ENCODE results near the gene SEMA6B.

Gene SEMA6B

GRCh38 chr19:4591320-4591719 is 31.8 kb upstream of the SEMA6B start:
- H3K4me1 ChIP-seq (ENCODE audit: control insufficient read depth in 1 of 2, insufficient read depth in 1 of 2, low read depth in 1 of 2, low read length in 1 of 2): no peaks in the 10 kb centered on the region
- no peak for TF ChIP-seq CTCF (IDR thresholded peaks at IDR 0.05)
- no peaks in the 10 kb centered on the region for H3K9me3 ChIP-seq
- H3K27me3 ChIP-seq: peaks cover 85% of the 10 kb centered on the region
- H3K36me3 ChIP-seq: no peaks in the 10 kb centered on the region
- H3K27ac ChIP-seq: no peak overlapping the region
- no peak overlapping the region for H3K4me3 ChIP-seq (ENCODE audit: low read depth in 1 of 2, low read length in 1 of 2)

GRCh38 chr19:4590559-4590958 is 31.1 kb upstream of the SEMA6B start:
- Histone ChIP-seq H3K36me3 (no peaks in the 10 kb centered on the region), H3K27ac (no peak overlapping the region), H3K27me3 (peaks cover 85% of the 10 kb centered on the region), H3K4me3 (ENCODE audit: low read depth in 1 of 2, low read length in 1 of 2) (no peak overlapping the region), H3K9me3 (no peaks in the 10 kb centered on the region), H3K4me1 (ENCODE audit: control insufficient read depth in 1 of 2, insufficient read depth in 1 of 2, low read depth in 1 of 2, low read length in 1 of 2) (no peaks in the 10 kb centered on the region)
- TF ChIP-seq CTCF (IDR thresholded peaks at IDR 0.05): no peak

- no peak overlapping the region for H3K4me3 ChIP-seq (ENCODE audit: low read depth in 1 of 2, low read length in 1 of 2)
- peaks cover 85% of the 10 kb centered on the region for H3K27me3 ChIP-seq
- no peaks in the 10 kb centered on the region for H3K36me3 ChIP-seq
- no peak for TF ChIP-seq CTCF (IDR thresholded peaks at IDR 0.05)
- H3K27ac ChIP-seq: no peak overlapping the region
- no peaks in the 10 kb centered on the region for H3K9me3 ChIP-seq
- no peaks in the 10 kb centered on the region for H3K4me1 ChIP-seq (ENCODE audit: control insufficient read depth in 1 of 2, insufficient read depth in 1 of 2, low read depth in 1 of 2, low read length in 1 of 2)
Measured at GRCh38 chr19:4589579-4590410, 30.3 kb upstream of the SEMA6B start.

GRCh38 chr19:4588291-4588761 is 28.8 kb upstream of the SEMA6B start:
- Histone ChIP-seq H3K4me3 (ENCODE audit: low read depth in 1 of 2, low read length in 1 of 2) (no peak overlapping the region), H3K9me3 (no peaks in the 10 kb centered on the region), H3K36me3 (no peaks in the 10 kb centered on the region), H3K27me3 (peaks cover 85% of the 10 kb centered on the region), H3K27ac (no peak overlapping the region), H3K4me1 (ENCODE audit: control insufficient read depth in 1 of 2, insufficient read depth in 1 of 2, low read depth in 1 of 2, low read length in 1 of 2) (no peaks in the 10 kb centered on the region)
- no peak for TF ChIP-seq CTCF (IDR thresholded peaks at IDR 0.05)

- H3K9me3 ChIP-seq: no peaks in the 10 kb centered on the region
- no peak for TF ChIP-seq CTCF (IDR thresholded peaks at IDR 0.05)
Measured at GRCh38 chr19:4587527-4587926, 28.0 kb upstream of the SEMA6B start.

More at GRCh38 chr19:4587527-4587926, 28.0 kb upstream of the SEMA6B start:
- H3K4me1 ChIP-seq (ENCODE audit: control insufficient read depth in 1 of 2, insufficient read depth in 1 of 2, low read depth in 1 of 2, low read length in 1 of 2): no peaks in the 10 kb centered on the region
- peaks cover 85% of the 10 kb centered on the region for H3K27me3 ChIP-seq
- no peak overlapping the region for H3K27ac ChIP-seq
- no peaks in the 10 kb centered on the region for H3K36me3 ChIP-seq
- no peak overlapping the region for H3K4me3 ChIP-seq (ENCODE audit: low read depth in 1 of 2, low read length in 1 of 2)
